Cardiac fibroblast (primary cell): Measurements from ENCODE around the gene ANKRD6.

Experiments
- DNase-seq, 2 donors: peaks; one replicate each; pipeline versions ENCODE4 v3.0.0 to v3.0.0-alpha.2; 2010; ENCODE audit warnings: low read depth in 2 of 2
- H3K4me3 ChIP-seq, 2 donors: replicated peaks in 1 of 2; 1 replicate in 1 of 2; 2 replicates in 1 of 2; pipeline ENCODE4 v1.5.1; 2011; ENCODE audit warnings: low read depth in 2 of 2, low read length in 2 of 2, mild to moderate bottlenecking in 2 of 2, moderate library complexity in 1 of 2
- TF ChIP-seq, protein P1 (sequence below): IDR thresholded peaks from one replicate; pipeline ENCODE4 v1.5.1; 2011; ENCODE audit warnings: low read depth, mild to moderate bottlenecking, low read length, inconsistent platforms

Gene ANKRD6

DNA sequence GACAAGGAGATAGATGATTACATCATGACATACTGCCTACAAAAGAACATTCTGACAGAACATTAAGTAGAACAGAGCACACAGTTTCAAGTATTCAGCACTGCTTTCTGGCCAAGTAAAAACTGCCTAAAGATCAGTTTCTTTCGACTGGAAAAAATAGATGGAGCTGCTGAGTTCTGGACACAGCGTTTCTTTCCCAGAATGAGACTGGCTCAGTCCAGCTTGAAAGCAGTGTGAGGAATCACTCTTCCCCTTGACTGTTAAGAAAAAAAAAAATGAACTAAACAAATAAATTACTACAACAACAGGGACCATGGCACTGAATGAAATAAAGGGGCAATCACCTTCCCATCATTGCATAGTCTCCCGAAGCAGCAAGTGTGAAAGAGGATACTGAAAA, 210.0 kb downstream of the ANKRD6 start:
- no peak overlapping the region for H3K4me3 ChIP-seq
- DNase-seq = no peak
- TF ChIP-seq, protein P1, sequence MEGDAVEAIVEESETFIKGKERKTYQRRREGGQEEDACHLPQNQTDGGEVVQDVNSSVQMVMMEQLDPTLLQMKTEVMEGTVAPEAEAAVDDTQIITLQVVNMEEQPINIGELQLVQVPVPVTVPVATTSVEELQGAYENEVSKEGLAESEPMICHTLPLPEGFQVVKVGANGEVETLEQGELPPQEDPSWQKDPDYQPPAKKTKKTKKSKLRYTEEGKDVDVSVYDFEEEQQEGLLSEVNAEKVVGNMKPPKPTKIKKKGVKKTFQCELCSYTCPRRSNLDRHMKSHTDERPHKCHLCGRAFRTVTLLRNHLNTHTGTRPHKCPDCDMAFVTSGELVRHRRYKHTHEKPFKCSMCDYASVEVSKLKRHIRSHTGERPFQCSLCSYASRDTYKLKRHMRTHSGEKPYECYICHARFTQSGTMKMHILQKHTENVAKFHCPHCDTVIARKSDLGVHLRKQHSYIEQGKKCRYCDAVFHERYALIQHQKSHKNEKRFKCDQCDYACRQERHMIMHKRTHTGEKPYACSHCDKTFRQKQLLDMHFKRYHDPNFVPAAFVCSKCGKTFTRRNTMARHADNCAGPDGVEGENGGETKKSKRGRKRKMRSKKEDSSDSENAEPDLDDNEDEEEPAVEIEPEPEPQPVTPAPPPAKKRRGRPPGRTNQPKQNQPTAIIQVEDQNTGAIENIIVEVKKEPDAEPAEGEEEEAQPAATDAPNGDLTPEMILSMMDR = no peak

DNA sequence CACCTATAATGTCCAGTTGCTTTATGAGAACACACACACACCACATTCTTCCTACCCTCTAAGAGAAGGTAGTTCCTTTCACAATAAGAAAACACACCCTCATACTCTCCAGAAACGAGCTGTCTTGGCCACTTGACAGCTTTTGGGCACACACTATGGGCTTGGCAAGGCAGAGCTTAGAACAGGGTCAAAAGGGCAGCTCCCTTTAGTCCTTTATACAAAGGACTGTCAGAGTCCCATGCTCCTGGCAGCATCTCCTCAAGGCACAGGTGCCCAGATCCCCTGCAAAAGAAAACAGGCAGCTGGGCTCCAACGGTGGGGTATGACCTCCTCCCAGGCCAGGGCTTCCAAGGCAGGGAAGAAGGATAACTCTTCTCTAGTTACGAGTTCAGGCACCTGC, 210.5 kb downstream of the ANKRD6 start:
- TF ChIP-seq, protein P1 = no peak

DNA sequence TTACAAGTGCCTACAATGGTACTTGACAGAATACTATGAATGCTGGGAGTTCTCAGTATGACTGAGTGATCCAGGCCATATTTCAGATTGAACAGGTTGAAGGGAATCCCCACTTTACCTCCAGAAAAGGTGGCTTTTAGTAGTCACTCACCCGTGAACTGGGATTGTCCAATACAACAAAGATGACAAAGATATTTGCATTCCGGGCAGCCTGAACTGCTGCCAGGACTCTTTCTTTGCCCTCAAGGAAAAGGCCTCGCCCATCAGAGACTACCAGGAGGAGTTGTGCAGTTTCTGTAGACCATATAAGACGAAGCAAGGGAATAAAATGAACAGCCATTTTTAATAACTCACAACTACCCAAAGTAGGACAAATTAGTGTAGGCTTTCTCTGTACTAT, 211.9 kb downstream of the ANKRD6 start:
- TF ChIP-seq, protein P1 = no peak
- no peak for DNase-seq
- no peak overlapping the region for H3K4me3 ChIP-seq

More for the DNA sequence above, 210.5 kb downstream of the ANKRD6 start:
- H3K4me3 ChIP-seq = no peak overlapping the region
- no peak for DNase-seq

DNA sequence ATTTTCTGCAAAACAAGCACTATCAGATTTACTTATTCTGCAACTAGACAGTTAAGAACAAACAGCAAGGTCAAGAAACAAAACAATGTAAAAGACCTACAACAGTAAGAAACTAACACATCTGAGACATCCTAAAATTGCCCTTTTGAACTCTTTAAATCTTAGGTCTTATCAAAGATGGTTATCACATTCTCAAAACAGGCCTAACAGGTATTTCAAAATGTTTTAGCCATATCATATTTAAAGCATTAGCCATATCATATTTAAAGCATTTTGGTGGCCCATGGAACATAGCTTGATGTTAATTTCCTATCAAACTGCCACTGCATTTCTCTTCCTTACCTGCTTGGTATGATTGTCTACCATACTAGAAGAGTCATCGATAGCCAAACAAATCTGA, 216.7 kb downstream of the ANKRD6 start:
- no peak for DNase-seq
- TF ChIP-seq, protein P1 = no peak
- no peak overlapping the region for H3K4me3 ChIP-seq

DNA sequence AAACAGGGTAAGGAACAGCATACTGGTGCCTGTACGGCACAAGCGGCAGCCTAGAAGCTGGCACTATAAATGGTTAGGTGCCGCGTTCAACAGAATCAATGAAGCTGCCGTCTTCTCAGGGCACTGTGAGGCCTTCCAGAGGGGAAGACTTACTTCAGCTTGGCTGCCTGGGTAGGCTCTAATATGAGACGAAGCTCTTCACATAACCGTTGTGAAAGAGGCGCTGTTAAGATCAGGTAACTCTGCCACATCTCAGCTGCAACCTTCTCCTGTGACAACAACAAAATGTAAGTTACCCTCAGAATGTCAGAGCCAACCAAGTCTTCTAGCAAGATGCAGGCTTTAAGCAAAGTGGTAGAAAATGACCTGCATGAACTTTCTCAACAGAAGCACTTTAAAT, 217.6 kb downstream of the ANKRD6 start:
- TF ChIP-seq, protein P1 = no peak
- H3K4me3 ChIP-seq = no peak overlapping the region
- no peak for DNase-seq

DNA sequence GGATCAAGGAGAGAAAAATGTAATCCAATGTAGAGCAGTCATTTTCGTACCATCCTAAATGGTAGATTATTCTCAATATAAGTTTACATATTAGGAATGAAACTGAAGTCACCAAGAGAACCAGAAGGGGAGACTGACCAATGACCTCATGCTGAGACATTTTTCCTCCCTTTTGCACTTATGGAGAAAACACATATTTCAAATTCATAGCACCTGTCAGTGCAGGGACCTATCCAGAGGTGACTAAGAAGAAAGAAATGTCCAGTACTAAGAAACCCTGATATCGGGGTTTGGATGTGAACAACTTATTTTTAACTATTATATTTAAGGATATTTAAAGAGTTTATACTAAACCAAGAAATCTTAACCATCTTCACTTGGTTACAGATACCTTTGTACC, 222.2 kb downstream of the ANKRD6 start:
- DNase-seq = no peak
- H3K4me3 ChIP-seq = no peak overlapping the region
- TF ChIP-seq, protein P1 = no peak

DNA sequence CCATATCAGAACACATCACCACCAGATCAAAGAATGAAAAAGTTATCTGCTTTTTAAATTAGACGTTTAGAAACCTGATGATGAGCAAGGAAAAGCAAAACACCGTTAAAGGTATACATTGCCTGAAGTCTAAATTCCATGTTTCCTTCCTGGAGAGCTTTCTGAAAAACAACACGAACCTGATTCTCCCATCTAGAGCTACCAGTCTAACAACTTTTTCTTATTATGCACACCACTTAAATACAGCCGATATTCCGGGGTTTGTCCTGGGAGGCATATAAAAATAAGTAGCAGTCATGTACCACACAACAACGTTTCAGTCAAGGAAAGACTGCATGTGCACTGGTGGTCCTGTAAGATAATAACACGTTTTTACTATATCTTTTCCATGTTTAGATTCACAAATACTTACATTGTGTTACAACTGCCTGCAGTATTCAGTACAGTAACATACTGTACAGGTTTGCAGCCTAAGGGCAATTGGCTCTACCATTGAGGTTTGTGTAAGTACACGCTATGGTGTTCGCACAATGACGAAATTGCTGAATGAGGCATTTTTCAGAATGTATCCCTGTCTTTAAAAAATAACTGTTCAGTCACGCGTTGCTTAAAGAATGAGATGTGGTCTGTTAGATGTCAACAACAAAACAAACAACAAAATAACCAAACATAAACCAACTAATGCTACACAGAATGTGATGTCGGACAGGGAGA, 224.7 kb downstream of the ANKRD6 start:
- DNase-seq = no peak
- TF ChIP-seq, protein P1 = no peak
- no peak overlapping the region for H3K4me3 ChIP-seq
